OCI-LY7 (cell line): ENCODE measurements around the gene STAP2. TPM values are rescaled to one million over a fixed set of nuclear protein-coding genes. Genes with fewer than 3 reads are reported as not detected.

Source experiments
- BruUV-seq: library from RNA; stranded (reverse); fragments of 400-500 nt; replicated peaks from 2 replicates; lab custom pipeline; 2021; lab: Mats Ljungman, UMichigan
- CTCF ChIA-PET: fragments of 300-600 bp; sonication (Branson Sonifier 250); formaldehyde crosslinking; loops from one replicate; lab custom pipeline; 2022; ENCODE audit warnings: antibody characterized with exemption; ENCODE audit not compliant: unreplicated experiment; lab: Charles Lee
- POLR2A ChIA-PET: fragments of 300-600 bp; sonication (Branson Sonifier 250); formaldehyde crosslinking; loops from one replicate; lab custom pipeline; 2022; ENCODE audit warnings: antibody characterized with exemption; lab: Charles Lee
- DNase-seq: peaks from one replicate; pipeline ENCODE4 v3.0.0-alpha.2; 2015; ENCODE audit warnings: low spot score
- H2AFZ ChIP-seq: fragments of 200-600 bp; sonication (generic), shearing (Covaris generic); 2 replicates; pipeline ENCODE4 v1.6.1; 2014; ENCODE audit warnings: mild to moderate bottlenecking, antibody characterized with exemption, low read length, moderate library complexity
- H3K27ac ChIP-seq: fragments of 200-600 bp; sonication (generic); 2 replicates; pipeline ENCODE4 v1.5.1; 2014; ENCODE audit warnings: mixed run types, low read depth, mild to moderate bottlenecking, moderate library complexity, low read length, inconsistent platforms; ENCODE audit not compliant: poor library complexity, severe bottlenecking
- H3K36me3 ChIP-seq: fragments of 200-600 bp; sonication (generic); 2 replicates; pipeline ENCODE4 v1.6.1; 2014; ENCODE audit warnings: mild to moderate bottlenecking, antibody characterized with exemption, low read length, moderate library complexity, mixed read lengths; ENCODE audit not compliant: insufficient read depth
- H3K4me1 ChIP-seq: fragments of 200-600 bp; sonication (generic); 2 replicates; pipeline ENCODE4 v1.5.1; 2014; ENCODE audit warnings: mild to moderate bottlenecking, low read length; ENCODE audit not compliant: insufficient read depth, poor library complexity, severe bottlenecking
- H3K4me2 ChIP-seq: fragments of 200-600 bp; sonication (generic); 2 replicates; pipeline ENCODE4 v1.6.1; 2014; ENCODE audit warnings: mild to moderate bottlenecking, low read length
- H3K4me3 ChIP-seq: fragments of 200-600 bp; sonication (generic); 2 replicates; pipeline ENCODE4 v1.5.1; 2014; ENCODE audit warnings: mild to moderate bottlenecking, low read depth, low read length; ENCODE audit not compliant: poor library complexity, severe bottlenecking
- H3K79me2 ChIP-seq: fragments of 200-600 bp; sonication (generic); 2 replicates; pipeline ENCODE4 v1.6.1; 2016; ENCODE audit warnings: low read depth, mild to moderate bottlenecking, low read length, moderate library complexity, mixed read lengths; ENCODE audit not compliant: insufficient read depth
- H3K9me2 ChIP-seq: fragments of 200-600 bp; sonication (generic); 2 replicates; pipeline ENCODE4 v1.6.1; 2016; ENCODE audit warnings: mild to moderate bottlenecking, low read length, mixed read lengths; ENCODE audit not compliant: insufficient read depth
- H3K9me3 ChIP-seq: fragments of 200-600 bp; sonication (generic); 2 replicates; pipeline ENCODE4 v1.6.1; 2014; ENCODE audit warnings: mild to moderate bottlenecking, mixed run types, low read length, mixed read lengths
- H4K20me1 ChIP-seq: fragments of 200-600 bp; sonication (generic); 2 replicates; pipeline ENCODE4 v1.6.1; 2014; ENCODE audit warnings: mild to moderate bottlenecking, antibody characterized with exemption, low read length, moderate library complexity, mixed read lengths; ENCODE audit not compliant: insufficient read depth
- EZH2phosphoT487 ChIP-seq: fragments of 200-600 bp; sonication (generic); IDR thresholded peaks from 2 replicates; pipeline ENCODE4 v1.6.1; 2018; ENCODE audit warnings: low read depth, borderline replicate concordance, mild to moderate bottlenecking, mixed run types, antibody characterized with exemption, low read length, moderate library complexity, mixed read lengths
- intact Hi-C: fragments of 100-400 bp; cut with micrococcal nuclease; formaldehyde crosslinking; loops from one replicate; pipeline ENCODE4 v1.10.0; 2022; ENCODE audit not compliant: unreplicated experiment
- total RNA-seq, 2 experiments: library from RNA; depleted of rRNA in 1 of 2; stranded (reverse); fragments of >200 nt in 1 of 2; shearing (Covaris generic) in 1 of 2; gene quantifications; 2 replicates each; pipeline ENCODE4 v1.2.3, GENCODE V29; 2014 to 2022
- TF ChIP-seq, protein P1 (sequence below): fragments of 200-600 bp; sonication (generic); conservative IDR thresholded peaks from 2 replicates; pipeline ENCODE4 v1.5.1; 2014; ENCODE audit warnings: mild to moderate bottlenecking, antibody characterized with exemption, low read length, moderate library complexity, mixed read lengths

Gene STAP2
- total RNA-seq, 2 experiments from 2014 or later: 1.2 to 1.3 TPM

DNA sequence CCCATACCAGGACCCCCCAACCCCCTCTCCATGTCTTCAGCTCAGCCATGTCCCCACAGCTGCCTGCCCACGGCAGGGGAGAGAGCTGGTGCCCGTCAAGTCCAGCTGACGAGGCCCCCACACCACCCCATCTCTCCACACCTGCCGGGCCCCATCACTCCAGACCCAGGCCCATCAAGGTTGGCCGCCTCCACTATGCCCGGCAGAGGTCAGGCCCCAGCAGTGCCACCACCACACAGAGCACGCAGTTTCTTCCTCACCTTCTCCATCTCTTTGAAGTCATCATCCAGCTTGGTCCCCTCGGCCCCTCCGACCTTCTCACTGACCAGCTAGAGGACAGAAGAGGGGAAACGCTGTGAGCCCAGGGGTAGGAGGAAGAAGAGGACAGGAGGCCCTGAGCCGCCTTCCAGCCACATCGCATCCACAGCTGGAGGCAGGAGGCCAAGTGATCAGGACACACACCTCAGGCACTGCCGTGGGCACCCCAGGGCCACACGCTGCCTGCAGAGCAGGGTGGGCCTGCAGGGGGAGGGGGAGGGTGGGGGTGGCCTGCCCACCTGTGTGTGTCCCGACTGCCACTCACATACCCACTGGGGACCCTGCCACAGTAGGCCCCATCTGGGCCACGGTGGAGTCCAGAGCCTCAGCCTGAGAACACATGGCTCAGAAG lies 28.2 kb upstream of the STAP2 start:
- no peak overlapping the region for H3K4me3 ChIP-seq
- TF ChIP-seq EZH2phosphoT487: no peak
- ChIA-PET CTCF (no interaction called here), POLR2A (interaction anchor here (0.6 kb wide), 1 partner anchor 62 kb away, joined by 3 read pairs; no protein-coding TSS in a partner anchor)
- H3K9me2 ChIP-seq: no peaks in the 10 kb centered on the region
- no peaks in the 10 kb centered on the region for H3K9me3 ChIP-seq
- peaks cover 3% of the 10 kb centered on the region; the same call in 1 of the 2 replicates for H3K79me2 ChIP-seq
- intact Hi-C loops: no loop called here
- H3K4me2 ChIP-seq: no peak overlapping the region
- peaks cover 3% of the 10 kb centered on the region; the same call in 1 of the 2 replicates for H4K20me1 ChIP-seq
- no peak overlapping the region for H3K27ac ChIP-seq
- H3K4me1 ChIP-seq: peaks cover 34% of the 10 kb centered on the region
- H3K36me3 ChIP-seq: peaks cover 46% of the 10 kb centered on the region
- no peak for DNase-seq
- H2AFZ ChIP-seq: no peak overlapping the region
- no TSS peak for BruUV-seq

DNA sequence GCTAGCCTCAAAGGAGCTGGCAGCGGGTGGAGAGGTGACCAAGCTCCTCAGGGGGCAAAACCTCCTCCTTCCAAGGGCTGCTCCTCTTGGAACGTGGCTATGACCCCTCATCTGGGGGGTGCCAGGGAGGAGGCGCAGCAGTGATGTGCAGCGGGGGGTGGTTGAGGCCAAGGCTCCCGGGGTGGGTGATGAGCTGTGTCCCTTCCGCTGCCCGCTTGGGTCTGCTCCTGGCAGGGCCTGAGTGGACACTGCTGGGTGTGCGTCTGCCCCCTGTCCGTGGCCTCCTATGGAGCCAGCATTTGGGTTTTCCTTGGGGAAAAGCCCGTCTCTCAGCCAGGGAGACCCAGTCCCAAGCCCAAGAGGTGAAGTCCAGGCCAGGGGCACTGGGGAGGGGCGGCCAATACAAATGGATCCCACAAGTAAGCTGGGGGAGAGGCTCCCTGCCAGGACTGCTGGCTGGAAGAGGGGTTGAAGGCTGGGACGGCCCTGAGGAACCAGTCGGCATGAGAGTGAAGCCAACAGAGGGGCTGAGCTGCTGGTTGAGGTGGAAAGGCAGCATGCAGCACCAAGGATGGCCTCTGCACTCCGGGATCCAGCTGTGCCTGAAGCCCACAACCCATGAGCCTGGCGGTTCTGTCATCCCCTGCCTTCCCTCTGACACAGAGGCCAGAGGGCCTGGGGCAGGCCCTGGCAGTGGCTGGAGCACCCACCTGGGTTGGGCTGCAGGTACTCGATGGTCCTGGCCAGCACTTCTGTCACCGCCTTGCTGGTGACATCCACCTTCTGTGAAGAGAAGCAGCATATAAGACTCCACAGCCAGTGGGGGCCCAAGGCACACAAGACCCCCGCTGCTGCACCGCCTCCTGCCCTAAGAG lies 27.4 kb upstream of the STAP2 start:
- Histone ChIP-seq H3K9me2 (no peaks in the 10 kb centered on the region), H3K4me1 (peaks cover 30% of the 10 kb centered on the region), H3K36me3 (peaks cover 53% of the 10 kb centered on the region), H3K79me2 (peaks cover 3% of the 10 kb centered on the region; the same call in 1 of the 2 replicates), H3K4me2 (no peak overlapping the region), H4K20me1 (peaks cover 3% of the 10 kb centered on the region; the same call in 1 of the 2 replicates), H3K9me3 (no peaks in the 10 kb centered on the region), H3K27ac (no peak overlapping the region), H3K4me3 (no peak overlapping the region), H2AFZ (no peak overlapping the region)
- POLR2A ChIA-PET: interaction anchor here (0.6 kb wide), 1 partner anchor 23 kb away, joined by 3 read pairs; no protein-coding TSS in a partner anchor
- no peak for DNase-seq
- intact Hi-C loops: no loop called here
- CTCF ChIA-PET: no interaction called here
- no peak for TF ChIP-seq EZH2phosphoT487
- TF ChIP-seq, protein P1, sequence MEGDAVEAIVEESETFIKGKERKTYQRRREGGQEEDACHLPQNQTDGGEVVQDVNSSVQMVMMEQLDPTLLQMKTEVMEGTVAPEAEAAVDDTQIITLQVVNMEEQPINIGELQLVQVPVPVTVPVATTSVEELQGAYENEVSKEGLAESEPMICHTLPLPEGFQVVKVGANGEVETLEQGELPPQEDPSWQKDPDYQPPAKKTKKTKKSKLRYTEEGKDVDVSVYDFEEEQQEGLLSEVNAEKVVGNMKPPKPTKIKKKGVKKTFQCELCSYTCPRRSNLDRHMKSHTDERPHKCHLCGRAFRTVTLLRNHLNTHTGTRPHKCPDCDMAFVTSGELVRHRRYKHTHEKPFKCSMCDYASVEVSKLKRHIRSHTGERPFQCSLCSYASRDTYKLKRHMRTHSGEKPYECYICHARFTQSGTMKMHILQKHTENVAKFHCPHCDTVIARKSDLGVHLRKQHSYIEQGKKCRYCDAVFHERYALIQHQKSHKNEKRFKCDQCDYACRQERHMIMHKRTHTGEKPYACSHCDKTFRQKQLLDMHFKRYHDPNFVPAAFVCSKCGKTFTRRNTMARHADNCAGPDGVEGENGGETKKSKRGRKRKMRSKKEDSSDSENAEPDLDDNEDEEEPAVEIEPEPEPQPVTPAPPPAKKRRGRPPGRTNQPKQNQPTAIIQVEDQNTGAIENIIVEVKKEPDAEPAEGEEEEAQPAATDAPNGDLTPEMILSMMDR: no peak
- no TSS peak for BruUV-seq

DNA sequence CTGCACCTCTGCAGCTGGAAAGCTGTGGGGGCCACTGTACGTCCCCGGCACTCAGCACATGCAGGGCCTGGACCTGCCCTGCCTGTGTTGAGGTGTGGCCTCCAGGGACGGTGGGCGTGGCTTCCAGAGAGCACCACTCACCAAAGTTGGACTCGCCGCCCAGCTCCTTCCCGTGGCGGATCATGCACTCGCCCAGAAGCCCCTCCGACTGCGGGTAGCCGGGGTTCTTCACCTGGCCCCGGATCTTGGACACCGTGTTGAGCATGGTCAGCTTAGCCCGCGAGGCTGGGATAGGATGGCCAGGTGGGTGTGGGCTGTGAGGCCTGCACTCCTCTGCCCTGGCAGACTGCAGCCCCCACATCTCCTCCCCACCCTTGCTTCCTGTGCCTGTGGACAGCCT lies 26.7 kb upstream of the STAP2 start:
- no peaks in the 10 kb centered on the region for H3K9me3 ChIP-seq
- H3K36me3 ChIP-seq: peaks cover 60% of the 10 kb centered on the region
- no peak overlapping the region for H3K27ac ChIP-seq
- no peak overlapping the region for H2AFZ ChIP-seq
- no peaks in the 10 kb centered on the region for H3K9me2 ChIP-seq
- H4K20me1 ChIP-seq: no peaks in the 10 kb centered on the region; the same call in 1 of the 2 replicates
- no peak for TF ChIP-seq EZH2phosphoT487
- TF ChIP-seq, protein P1: no peak
- no peak overlapping the region for H3K4me3 ChIP-seq
- POLR2A ChIA-PET: interaction anchor here (0.6 kb wide), 1 partner anchor 23 kb away, joined by 3 read pairs; no protein-coding TSS in a partner anchor
- peaks cover 24% of the 10 kb centered on the region for H3K4me1 ChIP-seq
- no peak overlapping the region for H3K4me2 ChIP-seq
- no TSS peak for BruUV-seq
- intact Hi-C loops: no loop called here
- H3K79me2 ChIP-seq: peaks cover 3% of the 10 kb centered on the region; the same call in 1 of the 2 replicates
- no peak for DNase-seq
- CTCF ChIA-PET: no interaction called here
